Measurements from ENCODE around the gene FAM229A.

GRCh38 chr1:32362474-32363313, at the start of gene FAM229A, which contains the start of gene TSSK3:
- TF ChIP-seq POLR2A (IDR thresholded peaks at IDR 0.05; ENCODE audit: control extremely low read depth in 1 of 2, low read depth in 2 of 2, low read length in 2 of 2) (no peak), YY1 (IDR thresholded peaks at IDR 0.05; ENCODE audit: low read depth, low read length) (no peak), EP300 (IDR thresholded peaks at IDR 0.05; ENCODE audit: borderline replicate concordance in 1 of 2, low read depth in 2 of 2, low read length in 2 of 2) (no peak), TEAD4 (IDR thresholded peaks at IDR 0.05; ENCODE audit: low read depth, low read length) (no peak), ZNF274 (IDR thresholded peaks at IDR 0.05; ENCODE audit: borderline replicate concordance, extremely low read depth, low read length) (no peak), SAP30 (IDR thresholded peaks at IDR 0.05; ENCODE audit: insufficient read depth, insufficient replicate concordance, low read length) (no peak)
